VCaP (cell line): Measurements from ENCODE around the gene AUTS2.

ENCODE experiments used
- H3K27ac ChIP-seq: fragments of 450-650 bp; 2 replicates; pipeline ENCODE4 v1.5.1; 2017
- TF ChIP-seq, protein P1 (sequence below): fragments of 450-650 bp; conservative IDR thresholded peaks from 2 replicates; pipeline ENCODE4 v1.5.1; 2017; ENCODE audit warnings: mild to moderate bottlenecking, moderate library complexity

AUTS2 gene

GRCh38 chr7:70710651-70711050 lies 1112.4 kb downstream of the AUTS2 start:
- TF ChIP-seq, protein P1, sequence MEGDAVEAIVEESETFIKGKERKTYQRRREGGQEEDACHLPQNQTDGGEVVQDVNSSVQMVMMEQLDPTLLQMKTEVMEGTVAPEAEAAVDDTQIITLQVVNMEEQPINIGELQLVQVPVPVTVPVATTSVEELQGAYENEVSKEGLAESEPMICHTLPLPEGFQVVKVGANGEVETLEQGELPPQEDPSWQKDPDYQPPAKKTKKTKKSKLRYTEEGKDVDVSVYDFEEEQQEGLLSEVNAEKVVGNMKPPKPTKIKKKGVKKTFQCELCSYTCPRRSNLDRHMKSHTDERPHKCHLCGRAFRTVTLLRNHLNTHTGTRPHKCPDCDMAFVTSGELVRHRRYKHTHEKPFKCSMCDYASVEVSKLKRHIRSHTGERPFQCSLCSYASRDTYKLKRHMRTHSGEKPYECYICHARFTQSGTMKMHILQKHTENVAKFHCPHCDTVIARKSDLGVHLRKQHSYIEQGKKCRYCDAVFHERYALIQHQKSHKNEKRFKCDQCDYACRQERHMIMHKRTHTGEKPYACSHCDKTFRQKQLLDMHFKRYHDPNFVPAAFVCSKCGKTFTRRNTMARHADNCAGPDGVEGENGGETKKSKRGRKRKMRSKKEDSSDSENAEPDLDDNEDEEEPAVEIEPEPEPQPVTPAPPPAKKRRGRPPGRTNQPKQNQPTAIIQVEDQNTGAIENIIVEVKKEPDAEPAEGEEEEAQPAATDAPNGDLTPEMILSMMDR = no peak
- H3K27ac ChIP-seq = no peak overlapping the region

DNA sequence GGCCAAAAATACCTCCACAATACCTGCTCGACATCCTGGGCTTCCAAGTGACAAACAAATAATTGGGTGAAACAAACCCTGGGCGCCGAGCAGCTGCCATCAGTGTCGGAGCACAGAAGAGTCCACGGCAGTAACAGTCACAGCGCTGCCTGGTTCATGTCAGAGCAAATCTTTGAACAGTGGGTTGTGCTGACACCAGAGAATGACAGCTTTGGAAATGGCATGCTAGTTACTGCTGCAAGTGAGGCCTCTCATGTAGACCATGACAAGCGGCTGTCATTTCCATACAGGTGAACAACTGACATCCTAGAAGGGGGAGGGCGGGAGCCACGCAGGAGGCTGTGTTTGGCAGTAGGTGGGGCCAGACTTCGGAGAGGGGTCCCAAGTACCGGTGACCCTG lies 1113.2 kb downstream of the AUTS2 start:
- no peak overlapping the region for H3K27ac ChIP-seq
- TF ChIP-seq, protein P1 = no peak

- TF ChIP-seq, protein P1 = no peak
- peak overlapping the region; percentile 23 for H3K27ac ChIP-seq
Observed at GRCh38 chr7:70712942-70713341, 1114.7 kb downstream of the AUTS2 start.

DNA sequence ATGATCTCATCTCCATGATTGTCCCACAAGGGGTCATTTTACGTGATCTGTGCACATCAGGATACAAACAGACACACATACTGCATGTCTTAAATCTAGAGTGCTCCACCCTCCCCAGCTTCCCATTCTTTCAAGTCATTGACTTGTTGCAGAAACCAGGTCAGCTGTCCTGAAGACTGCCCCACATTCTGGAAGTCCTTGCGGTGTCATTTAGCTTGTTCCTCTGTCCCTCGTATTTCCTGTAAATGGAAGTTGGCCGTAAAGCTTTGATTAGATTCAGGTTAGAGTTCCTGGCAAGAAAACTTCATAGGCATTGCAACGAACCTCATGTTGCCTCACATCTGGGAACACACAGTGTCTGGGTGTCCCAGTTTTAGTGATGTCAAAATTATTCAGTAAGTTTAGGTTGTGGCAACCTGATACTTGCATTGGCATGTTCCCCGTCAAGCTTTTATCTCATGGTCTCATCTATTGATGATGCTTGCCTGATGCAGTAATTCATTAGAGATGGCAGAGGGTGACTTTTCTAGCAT lies 1116.3 kb downstream of the AUTS2 start:
- TF ChIP-seq, protein P1 = no peak
- no peak overlapping the region for H3K27ac ChIP-seq

- TF ChIP-seq, protein P1 = no peak
Observed at GRCh38 chr7:70717553-70718329, 1119.5 kb downstream of the AUTS2 start.

GRCh38 chr7:70719125-70719524 lies 1120.8 kb downstream of the AUTS2 start:
- no peak overlapping the region for H3K27ac ChIP-seq
- TF ChIP-seq, protein P1 = no peak

More at GRCh38 chr7:70717553-70718329, 1119.5 kb downstream of the AUTS2 start:
- H3K27ac ChIP-seq = no peak overlapping the region

- H3K27ac ChIP-seq = no peak overlapping the region
- TF ChIP-seq, protein P1 = no peak
Observed at GRCh38 chr7:70720191-70720873, 1122.1 kb downstream of the AUTS2 start.
